Activated T-cell treated with anti-CD3 and anti-CD28 coated beads, Interleukin-2, amount 50 U/mL, for 72 hours (primary cell): ENCODE data around the gene EEF1AKMT3. TPM values are rescaled to one million over a fixed set of nuclear protein-coding genes. Genes with fewer than 3 reads are reported as not detected.

ENCODE experiments used
- ATAC-seq, 2 donors: fragments of 150-1000 bp; cut with Tn5 transposase; replicated peaks in 1 of 2; 2 replicates each; pipeline ENCODE4 v1.10.0; 2021; ENCODE audit warnings: moderate library complexity in 2 of 2, mild to moderate bottlenecking in 1 of 2
- DNase-seq, 2 donors: peaks; one replicate each; pipeline ENCODE4 v3.0.0; 2021 to 2022; ENCODE audit warnings: mixed read lengths in 1 of 2
- H3K27ac Mint-ChIP-seq: one replicate; pipeline ENCODE4 v1.8.0; 2022; ENCODE audit warnings: mild to moderate bottlenecking, moderate library complexity, mixed read lengths
- H3K27me3 Mint-ChIP-seq: one replicate; pipeline ENCODE4 v1.8.0; 2022; ENCODE audit warnings: low read depth, mixed read lengths
- H3K36me3 Mint-ChIP-seq, 2 donors: one replicate each; pipeline ENCODE4 v1.8.0; 2022; ENCODE audit warnings: mixed read lengths in 2 of 2, mild to moderate bottlenecking in 1 of 2; ENCODE audit not compliant: insufficient read depth in 2 of 2
- H3K4me1 Mint-ChIP-seq: one replicate; pipeline ENCODE4 v1.8.0; 2022; ENCODE audit warnings: low read depth, mixed read lengths
- H3K4me3 Mint-ChIP-seq, 2 donors: one replicate each; pipeline ENCODE4 v1.8.0; 2022; ENCODE audit warnings: mild to moderate bottlenecking in 2 of 2, mixed read lengths in 2 of 2, moderate library complexity in 2 of 2
- H3K9me3 Mint-ChIP-seq, 2 donors: one replicate each; pipeline ENCODE4 v1.8.0; 2022; ENCODE audit warnings: mixed read lengths in 2 of 2
- total RNA-seq, 2 donors: library from RNA; stranded (reverse); gene quantifications; one replicate each; pipeline ENCODE4 v1.2.3, GENCODE V29; 2022

Gene EEF1AKMT3
- total RNA-seq, 2 donors from 2014 or later: 4.9 to 6.9 TPM

DNA sequence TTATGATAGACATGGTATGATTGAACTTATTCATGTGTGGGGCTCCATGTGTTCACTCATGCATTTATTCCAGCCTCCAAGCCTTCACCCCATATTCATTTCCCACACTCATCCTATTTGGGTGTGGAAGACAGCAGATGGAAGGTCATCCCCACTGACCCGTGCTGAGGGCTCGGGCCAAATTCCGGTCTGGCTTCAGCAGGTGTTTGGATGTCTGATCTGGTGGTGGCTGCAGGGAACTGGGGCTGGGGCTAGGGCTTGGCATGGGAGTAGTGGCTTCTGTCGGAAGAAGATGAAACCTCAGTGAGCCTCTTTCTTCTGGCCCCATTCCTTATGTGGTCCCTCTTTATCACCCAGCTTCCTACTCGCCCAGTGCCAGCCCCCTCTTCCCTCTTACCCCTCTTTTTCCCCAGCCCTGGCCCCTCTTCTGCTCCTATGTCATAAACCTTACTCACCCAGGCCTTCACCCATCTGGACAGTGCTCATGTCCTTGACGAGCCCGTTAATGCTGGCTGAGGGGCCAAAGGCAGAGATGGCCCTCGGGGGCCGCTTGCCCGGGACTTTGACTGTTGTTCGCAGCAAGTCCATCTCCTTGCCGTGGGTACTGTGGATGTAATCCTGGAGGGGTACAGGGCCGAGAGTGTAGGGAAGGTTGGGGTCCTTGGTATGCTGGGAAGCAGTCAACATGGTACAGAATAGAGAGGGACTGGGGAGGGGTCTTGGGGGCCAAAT is 41.9 kb upstream of the EEF1AKMT3 start:
- H3K36me3 Mint-ChIP-seq: peaks cover 12 to 18% of the 10 kb centered on the region in 2 donors
- H3K27me3 Mint-ChIP-seq: no peaks in the 10 kb centered on the region
- H3K9me3 Mint-ChIP-seq: no peaks in the 10 kb centered on the region
- DNase-seq (no peak), ATAC-seq (no peak)
- no peak overlapping the region for H3K4me3 Mint-ChIP-seq
- no peak overlapping the region for H3K27ac Mint-ChIP-seq
- no peaks in the 10 kb centered on the region for H3K4me1 Mint-ChIP-seq

DNA sequence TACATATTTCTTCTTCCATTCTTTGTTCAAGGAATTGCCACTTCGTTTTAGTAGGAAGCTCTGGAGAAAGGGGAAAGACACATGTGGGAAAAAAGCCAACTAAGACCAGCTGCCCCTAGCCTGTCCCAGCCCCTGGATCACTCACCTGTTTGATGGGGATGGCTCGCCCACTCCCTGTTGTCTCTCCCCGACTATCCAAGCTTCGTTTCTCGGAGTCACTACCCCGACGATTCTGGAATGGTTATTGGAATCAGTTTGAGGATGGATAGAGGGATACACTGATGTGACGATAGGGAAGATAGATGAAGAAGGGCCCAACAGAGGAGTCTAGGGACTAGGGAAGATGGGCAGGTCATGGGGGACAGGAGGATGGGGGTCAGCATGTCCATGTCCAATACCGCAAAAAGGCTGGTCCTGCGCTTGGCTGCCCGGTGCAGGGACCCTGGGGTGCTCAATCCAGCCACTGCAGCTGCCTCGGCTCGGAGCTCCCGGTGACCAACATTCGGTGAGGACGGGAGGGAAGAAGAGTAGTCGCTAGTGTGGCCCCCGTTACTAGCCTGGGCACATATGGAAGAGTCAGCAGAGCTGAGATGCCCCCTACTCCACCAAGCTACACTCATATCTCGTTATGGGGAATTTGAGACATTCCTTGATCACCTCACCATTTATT is 40.9 kb upstream of the EEF1AKMT3 start:
- DNase-seq (no peak), ATAC-seq (no peak)
- H3K27ac Mint-ChIP-seq: no peak overlapping the region
- peaks cover 4% of the 10 kb centered on the region for H3K4me1 Mint-ChIP-seq
- peaks cover 10 to 14% of the 10 kb centered on the region in 2 donors for H3K36me3 Mint-ChIP-seq
- no peaks in the 10 kb centered on the region for H3K27me3 Mint-ChIP-seq
- no peak overlapping the region for H3K4me3 Mint-ChIP-seq
- no peaks in the 10 kb centered on the region for H3K9me3 Mint-ChIP-seq

DNA sequence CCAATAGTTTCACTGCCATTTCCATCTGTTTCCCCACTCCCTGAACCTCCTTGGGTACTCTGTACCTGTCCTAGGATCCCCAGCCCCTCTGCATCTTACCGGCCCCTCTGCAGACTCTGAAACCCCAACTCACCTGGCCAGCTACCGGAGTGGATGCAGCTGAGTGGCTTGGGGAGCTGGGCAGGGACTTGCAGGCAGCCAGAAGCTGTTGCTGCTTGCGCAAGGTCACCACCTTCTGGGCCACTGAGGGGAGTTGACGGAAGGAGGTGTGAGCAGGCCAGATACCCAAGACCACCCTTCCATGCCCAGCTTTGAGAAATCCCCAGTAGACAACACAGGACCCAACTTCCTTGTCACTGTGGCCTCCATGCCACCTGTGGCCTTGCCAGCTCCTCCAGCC is 40.1 kb upstream of the EEF1AKMT3 start:
- peaks cover 9% of the 10 kb centered on the region for H3K4me1 Mint-ChIP-seq
- ATAC-seq (no peak), DNase-seq (no peak)
- no peak overlapping the region for H3K4me3 Mint-ChIP-seq
- no peaks in the 10 kb centered on the region for H3K27me3 Mint-ChIP-seq
- H3K9me3 Mint-ChIP-seq: no peaks in the 10 kb centered on the region
- peaks cover 10 to 16% of the 10 kb centered on the region in 2 donors for H3K36me3 Mint-ChIP-seq
- no peak overlapping the region for H3K27ac Mint-ChIP-seq

- no peaks in the 10 kb centered on the region for H3K9me3 Mint-ChIP-seq
- DNase-seq (no peak), ATAC-seq (no peak)
- H3K27ac Mint-ChIP-seq: no peak overlapping the region
- H3K4me1 Mint-ChIP-seq: peaks cover 9% of the 10 kb centered on the region
- H3K36me3 Mint-ChIP-seq: peaks cover 6 to 12% of the 10 kb centered on the region in 2 donors
- no peaks in the 10 kb centered on the region for H3K27me3 Mint-ChIP-seq
- H3K4me3 Mint-ChIP-seq: no peak overlapping the region
These were observed 39.5 kb upstream of the EEF1AKMT3 start for GRCh38 chr12:57732726-57733593.

- no peak overlapping the region for H3K27ac Mint-ChIP-seq
- no peaks in the 10 kb centered on the region for H3K27me3 Mint-ChIP-seq
- H3K4me1 Mint-ChIP-seq: peaks cover 10% of the 10 kb centered on the region
- H3K9me3 Mint-ChIP-seq: no peaks in the 10 kb centered on the region
- no peak for DNase-seq
- no peak overlapping the region for H3K4me3 Mint-ChIP-seq
- ATAC-seq: no peak
- peaks cover 4 to 10% of the 10 kb centered on the region in 2 donors for H3K36me3 Mint-ChIP-seq
These were observed 38.5 kb upstream of the EEF1AKMT3 start for GRCh38 chr12:57733928-57734327.

DNA sequence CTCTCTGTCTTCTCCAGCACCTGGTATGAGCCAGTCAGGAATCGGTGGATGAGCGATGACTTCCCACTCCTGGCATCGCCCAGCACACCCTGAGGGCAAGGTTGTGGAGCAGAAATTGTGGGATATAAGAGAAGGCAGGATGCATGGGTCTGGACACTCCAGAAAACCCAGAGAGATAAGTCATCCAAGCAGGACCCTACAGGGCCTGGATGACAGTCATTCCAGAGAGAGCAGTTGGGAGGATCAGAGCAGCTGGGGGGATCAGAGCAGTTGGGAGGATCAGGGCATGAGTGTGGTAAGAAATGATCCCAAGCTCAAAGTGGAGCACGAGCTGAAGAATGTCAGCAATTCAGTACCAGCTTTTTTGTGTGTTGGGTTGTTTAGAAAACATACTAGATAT is 37.8 kb upstream of the EEF1AKMT3 start:
- no peak for ATAC-seq
- Mint-ChIP-seq H3K4me1 (peaks cover 16% of the 10 kb centered on the region), H3K27ac (peak overlapping the region; percentile 14), H3K27me3 (no peaks in the 10 kb centered on the region), H3K4me3 (no peak overlapping the region), H3K9me3 (no peaks in the 10 kb centered on the region), H3K36me3 (peaks cover 2 to 10% of the 10 kb centered on the region in 2 donors)
- DNase-seq: no peak

DNA sequence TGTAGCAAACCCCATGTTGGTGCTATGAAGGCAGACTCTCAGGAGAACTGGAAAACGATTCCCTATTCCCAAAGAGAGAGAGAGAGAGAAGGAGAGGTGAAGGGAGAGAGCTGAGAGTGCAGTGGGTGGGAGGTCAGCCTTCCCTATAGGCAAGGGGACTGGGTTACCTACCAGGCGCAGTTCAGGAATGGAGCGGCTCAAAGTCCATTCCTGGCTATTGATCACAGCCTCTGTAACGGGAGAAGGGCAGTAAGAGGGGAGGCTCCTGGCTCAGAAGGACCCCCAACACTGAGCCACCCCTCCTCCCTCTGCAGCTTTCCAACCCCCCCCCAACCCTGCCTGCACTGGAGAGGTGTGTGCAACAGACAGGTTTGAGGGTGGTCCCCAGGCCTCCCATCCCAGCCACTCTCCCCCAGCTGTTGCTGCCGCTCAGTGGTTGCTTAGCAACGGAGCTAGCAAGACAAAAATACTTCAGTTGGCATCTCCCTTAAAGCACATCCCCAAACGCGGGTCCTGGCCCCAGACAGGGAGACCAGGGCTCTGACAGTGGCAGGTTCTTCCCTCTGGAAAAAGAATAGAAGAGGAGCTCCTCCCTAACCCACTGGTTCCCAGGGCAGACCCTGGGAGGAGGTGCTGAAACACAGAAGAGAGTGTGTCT is 37.1 kb upstream of the EEF1AKMT3 start:
- Mint-ChIP-seq H3K4me1 (peaks cover 24% of the 10 kb centered on the region), H3K27me3 (no peaks in the 10 kb centered on the region), H3K27ac (peak overlapping the region; percentile 6), H3K9me3 (no peaks in the 10 kb centered on the region), H3K4me3 (no peak overlapping the region), H3K36me3 (peaks cover 2 to 10% of the 10 kb centered on the region in 2 donors)
- ATAC-seq (no peak), DNase-seq (no peak)

DNA sequence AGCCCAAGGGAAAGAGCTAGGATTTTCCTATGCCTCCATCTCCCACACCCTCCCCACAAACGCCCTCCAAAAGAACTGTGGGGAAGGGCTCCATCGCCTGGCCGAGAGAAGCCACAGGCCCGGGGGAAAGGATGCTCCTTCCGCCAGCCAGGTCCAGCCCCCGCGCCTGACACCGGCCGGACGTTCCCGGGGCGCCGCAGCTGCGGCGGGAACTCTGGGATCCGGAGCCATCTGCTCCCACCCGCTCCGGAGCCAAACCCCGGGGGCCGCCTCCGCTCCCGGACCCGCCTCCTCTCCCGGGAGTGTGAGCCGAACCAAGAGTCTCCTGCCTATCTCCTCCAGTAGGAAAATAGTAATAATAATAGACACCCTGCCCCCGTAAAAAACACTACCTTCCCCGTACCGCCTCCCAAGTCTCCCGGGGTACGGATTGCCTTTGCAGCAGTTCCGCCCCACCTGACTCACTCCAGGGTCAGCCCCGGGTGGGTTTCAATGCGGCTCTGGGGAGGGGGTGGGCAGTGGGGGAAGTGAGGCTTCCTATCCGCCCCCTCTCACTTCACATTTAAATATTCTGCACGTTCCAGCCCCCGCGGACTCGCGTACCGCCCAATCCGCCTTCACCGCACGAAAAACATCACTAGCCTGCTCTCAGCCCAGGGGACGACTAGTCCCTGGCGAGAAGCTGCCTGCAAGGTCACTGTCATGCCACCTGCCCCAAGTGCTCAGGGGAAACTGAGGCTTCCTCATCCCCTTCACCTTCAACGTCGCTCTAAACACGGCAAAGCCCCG is 36.3 kb upstream of the EEF1AKMT3 start:
- Mint-ChIP-seq H3K4me3 (no peak overlapping the region), H3K4me1 (peaks cover 32% of the 10 kb centered on the region), H3K27me3 (no peaks in the 10 kb centered on the region), H3K36me3 (peaks cover 2 to 11% of the 10 kb centered on the region in 2 donors), H3K27ac (no peak overlapping the region), H3K9me3 (no peaks in the 10 kb centered on the region)
- no peak for ATAC-seq
- no peak for DNase-seq

DNA sequence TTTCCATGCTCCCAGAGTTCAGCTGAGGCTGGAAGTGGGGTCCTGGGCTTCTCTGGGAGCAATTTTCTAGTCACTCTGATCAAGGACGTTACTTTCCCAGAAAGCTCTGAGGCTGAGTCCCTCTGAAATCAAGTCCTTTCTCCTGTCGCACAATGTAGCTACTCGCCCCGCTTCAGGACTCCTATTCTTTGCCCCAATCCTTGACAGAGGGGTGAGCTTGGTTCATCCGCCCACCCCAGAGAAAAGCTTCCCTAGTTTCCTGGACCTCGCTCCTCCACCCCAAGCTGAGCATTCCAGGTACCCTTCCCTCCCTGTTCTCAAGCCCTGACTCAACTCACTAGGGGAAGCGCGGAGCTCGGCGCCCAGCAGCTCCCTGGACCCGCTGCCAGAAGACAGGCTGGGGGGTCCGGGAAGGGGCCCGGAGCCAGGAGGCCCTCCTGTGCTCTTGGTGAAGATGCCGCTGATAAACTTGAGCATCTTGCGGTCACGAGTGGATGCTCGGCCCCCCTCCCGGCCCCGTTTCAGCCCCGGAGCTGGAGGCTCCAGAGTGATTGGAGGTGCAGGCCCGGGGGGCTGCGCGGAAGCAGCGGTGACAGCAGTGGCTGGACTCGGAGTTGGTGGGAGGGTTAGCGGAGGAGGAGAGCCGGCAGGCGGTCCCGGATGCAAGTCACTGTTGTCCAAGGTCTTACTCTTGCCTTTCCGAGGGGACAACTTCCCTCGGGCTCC is 35.5 kb upstream of the EEF1AKMT3 start:
- Mint-ChIP-seq H3K9me3 (no peaks in the 10 kb centered on the region), H3K4me3 (no peak overlapping the region), H3K27me3 (no peaks in the 10 kb centered on the region), H3K4me1 (peaks cover 36% of the 10 kb centered on the region), H3K27ac (no peak overlapping the region), H3K36me3 (peaks cover 2 to 7% of the 10 kb centered on the region in 2 donors)
- ATAC-seq (no peak), DNase-seq (no peak)

DNA sequence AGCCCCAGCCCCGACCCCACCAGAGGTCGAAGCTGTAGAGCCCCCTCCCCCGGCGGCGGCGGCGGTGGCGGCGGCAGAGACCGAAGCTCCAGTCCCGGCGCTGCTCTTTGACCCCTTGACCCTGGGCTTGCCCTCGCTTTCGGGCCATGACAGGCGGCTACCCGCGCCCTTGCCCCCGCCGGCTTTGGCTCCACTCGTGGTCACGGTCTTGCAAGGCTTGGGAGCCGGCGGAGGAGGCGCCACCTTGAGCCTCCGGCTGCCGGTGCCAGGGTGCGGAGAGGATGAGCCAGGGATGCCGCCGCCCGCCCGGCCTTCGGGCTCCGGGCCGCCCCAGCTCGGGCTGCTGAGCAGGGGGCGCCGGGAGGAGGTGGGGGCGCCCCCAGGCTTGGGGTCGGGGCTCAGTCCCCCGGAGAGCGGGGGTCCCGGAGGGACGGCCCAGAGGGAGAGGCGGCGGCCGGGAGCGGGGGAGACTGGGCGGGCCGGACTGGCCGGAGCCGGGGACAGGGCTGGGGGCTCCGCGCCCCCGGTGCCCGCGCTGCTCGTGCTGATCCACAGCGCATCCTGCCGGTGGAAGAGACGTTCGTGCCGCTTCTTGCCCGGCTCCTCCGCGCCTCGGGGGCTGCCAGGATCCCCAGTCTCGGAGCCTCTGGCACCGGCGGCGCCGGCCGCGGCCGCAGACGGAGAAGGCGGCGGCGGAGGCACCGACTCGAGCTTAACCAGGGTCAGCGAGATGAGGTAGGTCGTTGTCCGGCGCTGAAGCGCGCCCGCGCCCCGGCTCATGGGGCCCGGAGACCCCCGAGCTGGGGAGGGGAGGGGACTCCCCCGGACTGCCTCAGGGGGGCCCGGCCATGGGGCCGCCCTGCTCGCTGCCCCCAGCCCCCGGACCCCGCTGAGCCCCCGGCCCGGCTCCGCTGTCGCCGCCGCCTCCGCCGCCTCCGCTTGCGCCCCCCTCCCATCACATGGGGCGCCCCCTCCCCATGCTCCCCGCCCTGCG is 34.6 kb upstream of the EEF1AKMT3 start:
- Mint-ChIP-seq H3K4me1 (peaks cover 45% of the 10 kb centered on the region), H3K27ac (no peak overlapping the region), H3K36me3 (peaks cover 2 to 7% of the 10 kb centered on the region in 2 donors), H3K27me3 (no peaks in the 10 kb centered on the region), H3K4me3 (no peak overlapping the region), H3K9me3 (no peaks in the 10 kb centered on the region)
- DNase-seq (no peak), ATAC-seq (no peak)

DNA sequence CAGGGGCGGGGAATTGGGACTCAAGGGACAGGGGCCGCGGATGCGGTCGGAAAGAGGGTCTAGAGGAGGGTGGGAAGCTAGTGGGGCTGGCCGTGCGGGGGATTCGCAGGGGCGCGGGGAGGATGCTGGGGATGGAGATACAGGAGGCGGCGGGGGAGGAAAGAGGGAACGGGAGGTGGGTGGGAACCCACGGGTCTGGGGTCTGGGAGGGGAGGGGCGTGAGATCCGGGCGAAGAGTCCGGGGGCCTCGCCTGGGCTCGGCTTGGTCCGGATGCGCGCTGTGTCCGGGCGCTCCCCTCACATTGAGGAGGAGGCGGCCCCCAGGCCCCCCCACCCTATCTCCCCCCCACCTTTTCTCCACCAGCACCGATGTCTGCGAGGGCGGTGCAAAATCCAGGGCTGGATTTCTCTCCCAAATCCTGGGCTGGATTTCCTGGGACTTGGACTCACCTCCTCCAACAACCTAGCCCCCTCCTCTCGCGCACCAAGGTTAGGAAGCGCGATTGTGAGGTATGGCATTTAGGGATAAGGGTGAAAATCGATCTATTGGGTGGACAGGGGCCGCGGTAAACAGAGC is 33.7 kb upstream of the EEF1AKMT3 start, which contains the start of gene AGAP2:
AGAP2 (minus strand) TSS at position 82 of the 577 bp plus-strand sequence. CDS start 496 bp downstream, outside the sequence.
- H3K4me3 Mint-ChIP-seq: peak within 1 kb of the TSS; percentile 56 to 61
- peaks cover 2 to 7% of the 10 kb centered on the region in 2 donors for H3K36me3 Mint-ChIP-seq

More for the DNA sequence above, 33.7 kb upstream of the EEF1AKMT3 start, which contains the start of gene AGAP2:
- no peaks in the 10 kb centered on the region for H3K27me3 Mint-ChIP-seq
- DNase-seq (no peak), ATAC-seq (no peak)
- H3K4me1 Mint-ChIP-seq: peaks cover 45% of the 10 kb centered on the region
- no peaks in the 10 kb centered on the region for H3K9me3 Mint-ChIP-seq
- H3K27ac Mint-ChIP-seq: peak within 1 kb of the TSS; percentile 75
